ENCODE measurements around the gene CASK. TPM values are rescaled to one million over a fixed set of nuclear protein-coding genes. Genes with fewer than 3 reads are reported as not detected.

Gene CASK
- total and polyA plus RNA-seq, 8 donors = 4.7 to 42.5 (median 22.9) TPM

DNA sequence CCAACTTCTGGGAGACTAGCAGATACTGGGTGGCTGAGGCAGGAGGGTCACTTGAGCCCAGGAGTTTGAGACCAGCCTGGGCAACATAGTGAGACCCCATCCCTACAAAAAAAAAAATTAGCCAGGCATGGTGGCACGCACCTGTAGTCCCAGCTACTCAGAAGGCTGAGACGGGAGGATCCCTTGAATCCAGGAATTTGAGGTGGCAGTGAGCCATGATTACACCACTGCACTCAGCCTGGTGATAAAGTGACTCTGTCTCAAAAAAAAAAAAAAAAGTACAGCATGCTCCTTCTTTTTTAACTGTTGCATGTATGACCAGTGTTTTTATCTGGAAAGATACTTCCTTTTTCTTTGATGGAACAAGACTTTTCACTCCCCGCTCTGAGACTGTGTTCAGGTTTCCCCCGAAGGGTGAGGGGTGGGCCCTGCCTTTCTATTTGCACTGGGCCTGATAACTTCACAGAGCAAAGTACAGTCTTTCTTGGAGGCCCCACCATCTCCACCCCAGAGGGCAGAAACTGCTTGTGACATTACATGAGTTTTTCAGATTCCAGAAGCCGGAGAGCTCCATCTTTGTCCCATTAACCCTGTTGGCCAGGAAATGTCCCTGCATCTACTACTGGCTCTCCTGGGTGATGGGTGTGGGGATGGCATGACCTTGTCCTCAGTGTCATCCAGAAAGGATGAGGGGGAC, 441.1 kb downstream of the CASK start:
- Histone ChIP-seq H3K9me3 (no peaks in the 10 kb centered on the region), H3K27me3 (peaks cover 0 to 2% (median 0%) of the 10 kb centered on the region in 4 donors), H3K4me3 (no peak overlapping the region), H3K4me1 (no peaks in the 10 kb centered on the region), H3K27ac (no peak overlapping the region), H3K36me3 (no peaks in the 10 kb centered on the region)
- WGBS, 2 donors = 55 to 72% methylated on average over 5 of the region's 5 CpGs
- no peak for DNase-seq
- TF ChIP-seq, protein P1, sequence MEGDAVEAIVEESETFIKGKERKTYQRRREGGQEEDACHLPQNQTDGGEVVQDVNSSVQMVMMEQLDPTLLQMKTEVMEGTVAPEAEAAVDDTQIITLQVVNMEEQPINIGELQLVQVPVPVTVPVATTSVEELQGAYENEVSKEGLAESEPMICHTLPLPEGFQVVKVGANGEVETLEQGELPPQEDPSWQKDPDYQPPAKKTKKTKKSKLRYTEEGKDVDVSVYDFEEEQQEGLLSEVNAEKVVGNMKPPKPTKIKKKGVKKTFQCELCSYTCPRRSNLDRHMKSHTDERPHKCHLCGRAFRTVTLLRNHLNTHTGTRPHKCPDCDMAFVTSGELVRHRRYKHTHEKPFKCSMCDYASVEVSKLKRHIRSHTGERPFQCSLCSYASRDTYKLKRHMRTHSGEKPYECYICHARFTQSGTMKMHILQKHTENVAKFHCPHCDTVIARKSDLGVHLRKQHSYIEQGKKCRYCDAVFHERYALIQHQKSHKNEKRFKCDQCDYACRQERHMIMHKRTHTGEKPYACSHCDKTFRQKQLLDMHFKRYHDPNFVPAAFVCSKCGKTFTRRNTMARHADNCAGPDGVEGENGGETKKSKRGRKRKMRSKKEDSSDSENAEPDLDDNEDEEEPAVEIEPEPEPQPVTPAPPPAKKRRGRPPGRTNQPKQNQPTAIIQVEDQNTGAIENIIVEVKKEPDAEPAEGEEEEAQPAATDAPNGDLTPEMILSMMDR (IDR thresholded peaks at IDR 0.05) = no peak
- intact Hi-C loops (cut with DNase I) = no loop called here
- ATAC-seq = no peak
- FAIRE-seq = no peak

DNA sequence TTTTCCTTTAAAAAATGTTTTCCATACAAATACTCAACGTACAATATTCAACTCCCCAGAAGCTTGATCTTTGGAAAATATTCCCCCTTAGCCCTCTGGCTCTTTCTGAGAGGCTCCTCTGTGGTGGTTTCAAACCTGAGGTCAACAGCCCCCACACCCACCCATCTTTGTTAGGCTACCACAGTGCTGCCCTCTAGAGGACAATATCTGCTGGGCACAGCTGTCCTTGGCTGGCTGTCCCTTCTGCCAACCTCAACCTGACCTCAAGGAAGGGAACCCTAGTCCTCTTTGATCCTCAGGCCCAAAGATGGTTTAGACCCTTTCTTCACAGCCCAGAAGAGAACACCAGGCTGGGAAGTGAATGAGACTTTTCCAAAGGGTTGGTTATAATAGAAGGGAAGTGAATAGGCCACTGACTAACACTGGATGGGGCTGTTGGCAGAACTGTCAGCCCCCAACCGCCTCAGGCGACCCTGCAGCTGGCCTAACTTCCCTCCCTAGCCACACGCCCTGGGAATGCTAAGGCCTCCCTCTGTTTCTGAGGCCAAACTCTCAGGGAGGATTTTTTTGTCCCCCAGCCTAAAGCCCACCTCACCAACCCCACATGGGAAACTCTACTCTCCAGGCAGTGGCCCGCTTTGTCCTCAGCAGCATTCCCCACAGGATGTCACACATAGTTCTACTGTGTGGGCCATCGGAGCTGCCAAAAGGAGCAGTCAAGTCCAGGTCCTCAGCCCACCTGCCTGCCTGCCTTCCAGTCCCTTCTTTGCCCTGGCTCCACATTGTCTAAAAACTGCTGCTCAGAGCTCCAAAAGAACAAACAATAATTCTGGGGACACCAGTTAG, 441.9 kb downstream of the CASK start:
- DNase-seq = no peak

DNA sequence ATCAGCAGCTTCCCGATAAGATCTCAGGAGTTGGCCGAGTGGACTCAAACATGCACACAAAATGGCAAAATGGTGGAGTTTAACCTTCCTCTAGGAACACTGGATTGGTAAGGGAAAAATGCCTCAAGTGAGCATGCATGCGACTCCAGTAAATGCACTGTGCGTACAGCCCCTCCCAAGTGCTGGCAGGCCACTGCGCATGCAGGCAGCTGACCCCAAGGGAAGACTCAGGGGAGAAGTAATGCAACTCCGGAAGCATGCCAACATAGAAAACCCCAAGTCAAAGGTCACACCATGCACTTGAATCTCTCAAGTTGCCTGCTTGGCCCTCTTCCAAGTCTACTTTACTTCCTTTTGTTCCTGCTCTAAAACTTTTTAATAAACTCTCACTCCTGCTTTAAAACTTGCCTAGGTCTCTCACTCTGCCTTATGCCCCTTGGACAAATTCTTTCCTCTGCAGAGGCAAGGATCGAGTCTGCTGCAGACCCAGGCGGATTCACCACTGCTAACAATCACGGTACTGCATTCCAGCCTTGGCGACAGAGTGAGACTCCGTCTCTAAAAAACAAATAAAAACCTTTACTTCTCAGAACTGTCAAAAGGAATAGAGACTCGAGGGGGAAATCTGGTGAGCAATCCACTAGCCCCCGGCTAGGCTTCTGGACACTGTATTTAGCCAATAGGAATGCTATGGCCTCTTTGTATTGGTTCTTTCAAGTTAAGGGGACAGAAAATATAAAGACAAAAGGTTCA, 442.7 kb downstream of the CASK start:
- no peak for FAIRE-seq
- Histone ChIP-seq H3K4me1 (no peaks in the 10 kb centered on the region), H3K36me3 (no peaks in the 10 kb centered on the region), H3K27ac (no peak overlapping the region), H3K4me3 (no peak overlapping the region), H3K27me3 (peaks cover 0 to 2% (median 0%) of the 10 kb centered on the region in 4 donors), H3K9me3 (no peaks in the 10 kb centered on the region)
- intact Hi-C loops (cut with DNase I) = no loop called here
- ATAC-seq = no peak
- no peak for DNase-seq
- WGBS, 2 donors = 83 to 87% methylated on average over 13 of the region's 13 CpGs
- TF ChIP-seq, protein P1 (IDR thresholded peaks at IDR 0.05) = no peak

More for the DNA sequence above, 441.9 kb downstream of the CASK start:
- no peaks in the 10 kb centered on the region for H3K9me3 ChIP-seq
- no peak for ATAC-seq
- H3K36me3 ChIP-seq = no peaks in the 10 kb centered on the region
- H3K4me1 ChIP-seq = no peaks in the 10 kb centered on the region
- H3K27ac ChIP-seq = no peak overlapping the region
- TF ChIP-seq, protein P1 (IDR thresholded peaks at IDR 0.05) = no peak
- whole genome bisulfite sequencing, 2 donors = 71 to 83% methylated on average over 6 of the region's 6 CpGs
- H3K27me3 ChIP-seq = peaks cover 0 to 2% (median 0%) of the 10 kb centered on the region in 4 donors
- intact Hi-C loops (cut with DNase I) = no loop called here
- H3K4me3 ChIP-seq = no peak overlapping the region
- no peak for FAIRE-seq

DNA sequence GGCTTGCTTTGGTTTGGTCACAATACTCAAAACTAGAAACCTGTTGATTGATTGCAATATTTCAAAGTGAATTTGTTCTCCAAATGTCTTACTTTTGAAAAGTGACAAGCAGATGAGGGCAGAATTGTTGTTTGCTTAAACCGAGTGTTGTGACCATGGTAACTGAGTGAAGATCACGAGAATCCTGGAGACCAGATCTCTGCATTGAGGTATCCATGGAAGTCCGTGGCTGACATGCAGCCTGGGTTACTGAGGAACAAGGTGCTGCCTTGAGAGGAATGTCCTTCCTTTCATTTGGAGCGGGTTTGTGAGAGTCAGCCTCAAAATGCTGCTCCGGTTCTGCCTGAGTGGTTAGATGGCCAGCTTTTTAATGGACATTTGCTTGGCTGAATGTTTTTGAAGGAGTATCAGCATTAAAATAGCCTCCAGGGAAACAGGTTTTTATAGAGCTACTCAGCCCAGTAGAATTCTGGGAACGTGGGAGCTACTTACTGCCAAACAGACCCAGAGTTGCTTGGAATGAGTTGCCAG, 444.9 kb downstream of the CASK start:
- Histone ChIP-seq H3K27me3 (peaks cover 0 to 2% (median 0%) of the 10 kb centered on the region in 4 donors), H3K36me3 (no peaks in the 10 kb centered on the region), H3K4me1 (no peaks in the 10 kb centered on the region), H3K27ac (no peak overlapping the region), H3K9me3 (no peaks in the 10 kb centered on the region), H3K4me3 (no peak overlapping the region)
- TF ChIP-seq, protein P1 (IDR thresholded peaks at IDR 0.05) = no peak
- no peak for ATAC-seq
- WGBS, 2 donors = 49 to 71% methylated on average over 6 of the region's 6 CpGs
- DNase-seq = no peak
- no peak for FAIRE-seq
- intact Hi-C loops (cut with DNase I) = no loop called here
